Activated CD8-positive, alpha-beta memory T cell treated with anti-CD3 and anti-CD28 coated beads, Interleukin-2, amount 50 U/mL, for 24 hours (primary cell): ENCODE data around the gene KIF1B.
"Not testable (repeated sequence)": the region's sequence is repeated elsewhere in the genome, so short reads cannot be mapped to it uniquely, and the experiment has no call there.

Source experiments
- DNase-seq: peaks from one replicate; pipeline ENCODE4 v3.0.0-alpha.2; 2020; ENCODE audit errors: extremely low read depth

KIF1B gene

GRCh38 chr1:10237157-10237539 lies 26.8 kb downstream of the KIF1B start:
- DNase-seq: no peak

- DNase-seq: no peak
These were observed 31.8 kb downstream of the KIF1B start for GRCh38 chr1:10242135-10242534.

GRCh38 chr1:10242811-10243210 lies 32.4 kb downstream of the KIF1B start:
- DNase-seq: no peak

- no peak for DNase-seq
These were observed 35.3 kb downstream of the KIF1B start for GRCh38 chr1:10245674-10246073.

GRCh38 chr1:10249808-10250457 lies 39.6 kb downstream of the KIF1B start:
- DNase-seq: no peak

GRCh38 chr1:10250663-10251062 lies 40.3 kb downstream of the KIF1B start:
- DNase-seq: no peak

- DNase-seq: not testable (repeated sequence)
These were observed 41.1 kb downstream of the KIF1B start for GRCh38 chr1:10251325-10252108.

- no peak for DNase-seq
These were observed 42.1 kb downstream of the KIF1B start for GRCh38 chr1:10252508-10252907.

- DNase-seq: no peak
These were observed 42.8 kb downstream of the KIF1B start for GRCh38 chr1:10253149-10253548.

- no peak for DNase-seq
These were observed 43.4 kb downstream of the KIF1B start for GRCh38 chr1:10253755-10254154.

GRCh38 chr1:10257851-10258250 lies 47.5 kb downstream of the KIF1B start:
- no peak for DNase-seq

- not testable (repeated sequence) for DNase-seq
These were observed 49.2 kb downstream of the KIF1B start for GRCh38 chr1:10259547-10259946.

- no peak for DNase-seq
These were observed 53.2 kb downstream of the KIF1B start for GRCh38 chr1:10263450-10264082.

- no peak for DNase-seq
These were observed 54.7 kb downstream of the KIF1B start for GRCh38 chr1:10265027-10265426.

GRCh38 chr1:10265900-10266299 lies 55.5 kb downstream of the KIF1B start:
- no peak for DNase-seq

- no peak for DNase-seq
These were observed 56.9 kb downstream of the KIF1B start for GRCh38 chr1:10267319-10267718.

GRCh38 chr1:10267921-10268320 lies 57.6 kb downstream of the KIF1B start:
- no peak for DNase-seq

GRCh38 chr1:10271090-10271489 lies 60.7 kb downstream of the KIF1B start:
- no peak for DNase-seq

- DNase-seq: no peak
These were observed 61.5 kb downstream of the KIF1B start for GRCh38 chr1:10271869-10272268.

- DNase-seq: no peak
These were observed 61.9 kb downstream of the KIF1B start for GRCh38 chr1:10272274-10272673.

GRCh38 chr1:10278880-10279279 lies 68.5 kb downstream of the KIF1B start:
- DNase-seq: no peak

GRCh38 chr1:10280439-10281350 lies 70.3 kb downstream of the KIF1B start:
- DNase-seq: no peak
